ENCODE measurements around the gene ARL3. TPM values are rescaled to one million over a fixed set of nuclear protein-coding genes. Genes with fewer than 3 reads are reported as not detected.
"Not testable (repeated sequence)": the region's sequence is repeated elsewhere in the genome, so short reads cannot be mapped to it uniquely, and the experiment has no call there.

ARL3 gene
- total and polyA plus RNA-seq, 8 donors = 10.3 to 23.2 (median 21.8) TPM

DNA sequence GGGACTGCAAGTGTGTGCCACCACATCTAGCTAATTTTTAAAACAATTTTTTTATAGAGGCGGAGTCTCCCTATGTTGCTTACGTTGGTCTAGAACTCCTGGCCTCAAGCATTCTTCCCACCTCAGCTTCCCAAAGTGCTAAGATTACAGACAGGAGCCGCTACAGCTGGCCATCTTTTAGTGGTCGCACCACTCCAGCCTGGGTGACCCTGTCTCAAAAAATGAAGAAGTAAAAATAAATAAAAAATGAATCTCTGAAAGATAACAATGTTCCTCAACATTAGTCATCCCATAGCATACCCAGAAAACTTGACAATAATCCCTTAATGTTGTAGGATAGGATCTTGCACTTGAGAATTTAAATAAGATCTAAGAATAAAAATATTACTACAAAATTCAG, 47.8 kb upstream of the ARL3 start:
- H3K4me1 ChIP-seq = peaks cover 8 to 33% of the 10 kb centered on the region in 2 donors
- no peak overlapping the region for H3K27ac ChIP-seq
- no peaks in the 10 kb centered on the region for H3K27me3 ChIP-seq
- TF ChIP-seq, protein P1, sequence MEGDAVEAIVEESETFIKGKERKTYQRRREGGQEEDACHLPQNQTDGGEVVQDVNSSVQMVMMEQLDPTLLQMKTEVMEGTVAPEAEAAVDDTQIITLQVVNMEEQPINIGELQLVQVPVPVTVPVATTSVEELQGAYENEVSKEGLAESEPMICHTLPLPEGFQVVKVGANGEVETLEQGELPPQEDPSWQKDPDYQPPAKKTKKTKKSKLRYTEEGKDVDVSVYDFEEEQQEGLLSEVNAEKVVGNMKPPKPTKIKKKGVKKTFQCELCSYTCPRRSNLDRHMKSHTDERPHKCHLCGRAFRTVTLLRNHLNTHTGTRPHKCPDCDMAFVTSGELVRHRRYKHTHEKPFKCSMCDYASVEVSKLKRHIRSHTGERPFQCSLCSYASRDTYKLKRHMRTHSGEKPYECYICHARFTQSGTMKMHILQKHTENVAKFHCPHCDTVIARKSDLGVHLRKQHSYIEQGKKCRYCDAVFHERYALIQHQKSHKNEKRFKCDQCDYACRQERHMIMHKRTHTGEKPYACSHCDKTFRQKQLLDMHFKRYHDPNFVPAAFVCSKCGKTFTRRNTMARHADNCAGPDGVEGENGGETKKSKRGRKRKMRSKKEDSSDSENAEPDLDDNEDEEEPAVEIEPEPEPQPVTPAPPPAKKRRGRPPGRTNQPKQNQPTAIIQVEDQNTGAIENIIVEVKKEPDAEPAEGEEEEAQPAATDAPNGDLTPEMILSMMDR (IDR thresholded peaks at IDR 0.05) = no peak
- H3K4me3 ChIP-seq = no peak overlapping the region
- no peaks in the 10 kb centered on the region for H3K9me3 ChIP-seq
- intact Hi-C loops (cut with DNase I) = no loop called here
- DNase-seq (no peak), ATAC-seq (no peak)
- peaks cover 0 to 7% of the 10 kb centered on the region in 2 donors for H3K36me3 ChIP-seq

DNA sequence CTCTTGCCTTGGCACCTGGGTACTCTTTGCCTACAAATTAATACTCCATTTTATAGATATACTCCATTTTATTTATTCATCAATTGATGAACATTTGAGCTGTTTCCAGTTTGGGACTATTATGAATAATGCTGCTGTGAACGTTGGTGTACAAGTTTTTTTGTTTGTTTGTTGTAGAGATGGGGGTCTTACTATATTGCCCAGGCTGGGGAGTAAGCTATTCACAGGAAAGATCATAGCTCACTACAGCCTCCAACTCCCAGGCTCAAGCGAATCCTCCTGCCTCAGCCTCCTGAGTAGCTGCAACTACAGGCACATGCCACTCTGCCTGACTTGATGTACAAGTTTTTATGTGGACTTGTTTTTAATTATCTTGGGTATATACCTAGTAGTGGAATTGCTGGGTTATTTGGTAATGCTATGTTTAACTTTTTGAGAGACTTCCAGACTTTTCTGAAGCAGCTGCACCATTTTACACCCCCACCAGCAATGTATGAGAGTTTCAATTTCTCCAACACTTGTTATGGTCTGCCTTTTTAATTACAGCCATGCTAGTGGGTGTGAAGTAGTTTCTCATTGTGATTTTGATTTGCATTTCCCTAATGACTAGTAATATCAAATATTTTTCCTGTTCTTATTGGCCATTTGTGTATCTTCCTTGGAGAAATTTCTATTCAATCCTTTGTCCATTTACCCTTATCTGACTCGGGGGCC, 45.5 kb upstream of the ARL3 start:
- H3K36me3 ChIP-seq = peaks cover 0 to 7% of the 10 kb centered on the region in 2 donors
- intact Hi-C loops (cut with DNase I) = loop anchor here in 1 of 2 donors (10.0 kb wide), 1 partner anchor 55 kb away; no protein-coding TSS in a partner anchor

DNA sequence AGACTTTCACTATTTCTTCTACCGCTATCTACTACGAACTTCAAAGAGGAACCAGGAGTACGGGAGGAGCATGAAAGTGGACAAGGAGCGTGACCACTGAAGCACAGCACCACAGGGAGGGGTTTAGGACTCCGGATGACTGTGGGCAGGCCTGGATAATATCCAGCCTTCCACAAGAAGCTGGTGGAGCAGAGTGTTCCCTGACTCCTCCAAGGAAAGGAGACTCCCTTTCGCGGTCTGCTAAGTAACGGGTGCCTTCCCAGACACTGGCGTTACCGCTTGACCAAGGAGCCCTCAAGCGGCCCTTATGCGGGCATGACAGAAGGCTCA, 44.7 kb upstream of the ARL3 start:
- H3K9me3 ChIP-seq, H3K4me3 ChIP-seq, DNase-seq, H3K27me3 ChIP-seq, ATAC-seq, H3K36me3 ChIP-seq: not testable (repeated sequence)
- peak overlapping the region; percentile 24 to 50 for H3K27ac ChIP-seq
- peaks cover 7 to 22% of the 10 kb centered on the region in 2 donors for H3K4me1 ChIP-seq
- intact Hi-C loops (cut with DNase I) = loop anchor here in 1 of 2 donors (10.0 kb wide), 1 partner anchor 56 kb away; no protein-coding TSS in a partner anchor

More for the DNA sequence above, 45.5 kb upstream of the ARL3 start:
- H3K9me3 ChIP-seq = no peaks in the 10 kb centered on the region
- H3K4me1 ChIP-seq = peaks cover 6 to 25% of the 10 kb centered on the region in 2 donors
- DNase-seq = no peak
- no peak overlapping the region for H3K4me3 ChIP-seq
- ATAC-seq = no peak
- TF ChIP-seq, protein P1 (IDR thresholded peaks at IDR 0.05) = no peak
- H3K27me3 ChIP-seq = no peaks in the 10 kb centered on the region
- H3K27ac ChIP-seq = peak overlapping the region in 1 of 2 donors; percentile 24

DNA sequence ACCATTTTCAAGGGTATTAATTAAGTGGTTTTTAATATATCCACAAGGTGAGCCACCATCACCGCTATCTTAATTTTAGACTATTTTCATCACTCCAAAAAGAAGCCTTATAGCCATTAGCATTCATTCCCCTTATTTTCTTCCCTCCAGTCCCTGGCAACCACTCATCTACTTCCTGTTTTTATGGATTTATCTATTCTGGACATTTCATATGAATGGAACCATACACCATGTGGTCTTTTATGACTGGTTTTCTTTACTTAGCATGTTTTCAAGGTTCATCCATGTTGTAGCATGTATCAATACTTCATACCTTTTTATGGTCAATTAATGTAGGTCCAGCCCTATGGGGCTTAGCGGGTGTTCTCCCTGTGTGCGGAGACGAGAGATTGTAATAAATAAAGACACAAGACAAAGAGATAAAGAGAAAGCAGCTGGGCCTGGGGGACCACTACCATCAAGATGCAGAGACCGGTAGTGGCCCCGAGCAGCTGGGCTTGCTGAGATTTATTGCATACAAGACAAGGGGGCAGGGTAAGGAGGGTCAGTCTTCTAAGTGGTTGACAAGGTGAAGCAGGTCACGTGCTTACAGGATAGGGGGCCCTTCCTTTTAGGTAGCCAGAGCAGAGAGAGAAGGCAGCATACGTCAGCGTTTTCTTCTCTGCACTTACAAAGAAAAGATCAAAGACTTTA, 44.2 kb upstream of the ARL3 start:
- H3K27ac ChIP-seq = peak overlapping the region in 1 of 2 donors; percentile 50

DNA sequence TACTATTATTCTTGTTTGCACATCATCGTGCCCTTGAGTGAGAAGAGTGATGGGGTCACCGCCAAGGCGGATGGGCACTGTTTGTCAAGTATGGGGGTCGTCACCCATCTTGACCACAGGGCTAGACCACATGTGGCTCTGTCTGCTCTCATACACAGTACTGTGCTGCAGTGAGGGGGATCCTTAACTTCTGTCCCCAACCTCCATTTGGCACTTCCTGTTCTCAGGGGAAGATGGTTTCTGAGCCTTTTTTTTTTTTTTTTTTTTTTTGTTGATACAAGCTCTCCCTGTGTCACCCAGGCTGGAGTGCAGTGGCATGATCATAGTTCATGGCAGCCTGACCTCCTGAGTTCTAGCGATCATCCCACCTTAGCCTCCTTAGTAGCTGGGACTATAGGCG, 43.1 kb upstream of the ARL3 start:
- peaks cover 8 to 31% of the 10 kb centered on the region in 2 donors for H3K4me1 ChIP-seq
- no peak for ATAC-seq

More for the DNA sequence above, 44.2 kb upstream of the ARL3 start:
- TF ChIP-seq, protein P1 (IDR thresholded peaks at IDR 0.05) = no peak
- ATAC-seq (no peak), DNase-seq (no peak)
- H3K36me3 ChIP-seq = no peaks in the 10 kb centered on the region
- no peaks in the 10 kb centered on the region for H3K27me3 ChIP-seq
- no peak overlapping the region for H3K4me3 ChIP-seq
- H3K4me1 ChIP-seq = peaks cover 11 to 25% of the 10 kb centered on the region in 2 donors
- intact Hi-C loops (cut with DNase I) = loop anchor here in 1 of 2 donors (10.0 kb wide), 1 partner anchor 56 kb away; no protein-coding TSS in a partner anchor
- no peaks in the 10 kb centered on the region for H3K9me3 ChIP-seq

More for the DNA sequence above, 43.1 kb upstream of the ARL3 start:
- H3K27me3 ChIP-seq = no peaks in the 10 kb centered on the region
- H3K36me3 ChIP-seq = no peaks in the 10 kb centered on the region
- intact Hi-C loops (cut with DNase I) = loop anchor here in 1 of 2 donors (10.0 kb wide), 1 partner anchor 57 kb away; no protein-coding TSS in a partner anchor
- no peak overlapping the region for H3K27ac ChIP-seq
- DNase-seq = no peak
- no peaks in the 10 kb centered on the region for H3K9me3 ChIP-seq
- TF ChIP-seq, protein P1 (IDR thresholded peaks at IDR 0.05) = no peak
- H3K4me3 ChIP-seq = no peak overlapping the region

Measured in left lung (tissue), 10 donors.